Keratinocyte (primary cell): ENCODE data around the gene CCDC88B. TPM values are rescaled to one million over a fixed set of nuclear protein-coding genes. Genes with fewer than 3 reads are reported as not detected.

Source experiments
- DNase-seq: peaks from one replicate; pipeline ENCODE4 v3.0.0-alpha.2; 2011; ENCODE audit warnings: low read depth, missing footprints, low spot score
- FAIRE-seq: peaks from 2 replicates; lab custom pipeline; 2011; peaks lifted over from hg19 to GRCh38; lab: Jason Lieb, UNC
- H2AFZ ChIP-seq: 2 replicates; pipeline ENCODE4 v1.6.0; 2012; ENCODE audit warnings: low read length, control low read depth, inconsistent platforms; ENCODE audit not compliant: control insufficient read depth
- H3K27ac ChIP-seq: 2 replicates; pipeline ENCODE4 v1.5.1; 2011; ENCODE audit warnings: low read length; ENCODE audit not compliant: control insufficient read depth, insufficient read depth
- H3K27me3 ChIP-seq: 3 replicates; pipeline ENCODE4 v1.6.0; 2011; ENCODE audit warnings: low read length; ENCODE audit not compliant: control insufficient read depth, insufficient read depth; ENCODE audit errors: extremely low read depth
- H3K36me3 ChIP-seq, 2 experiments: 2 replicates in 1 of 2; 3 replicates in 1 of 2; pipeline ENCODE4 v1.5.1; 2011; ENCODE audit warnings: low read length in 2 of 2, mild to moderate bottlenecking in 1 of 2; ENCODE audit not compliant: control insufficient read depth in 2 of 2, insufficient read depth in 2 of 2; ENCODE audit errors: extremely low read depth in 1 of 2
- H3K4me1 ChIP-seq: 3 replicates; pipeline ENCODE4 v1.5.1; 2011; ENCODE audit warnings: low read length; ENCODE audit not compliant: control insufficient read depth, insufficient read depth; ENCODE audit errors: extremely low read depth
- H3K4me2 ChIP-seq: 3 replicates; pipeline ENCODE4 v1.6.0; 2011; ENCODE audit warnings: low read depth, low read length; ENCODE audit not compliant: control insufficient read depth, insufficient read depth; ENCODE audit errors: extremely low read depth
- H3K4me3 ChIP-seq, 3 experiments: fragments of 200-600 bp in 1 of 3; sonication (generic) in 1 of 3; 2 replicates in 2 of 3; 3 replicates in 1 of 3; pipeline ENCODE4 v1.5.1; 2011 to 2016; ENCODE audit warnings: low read length in 3 of 3, mild to moderate bottlenecking in 3 of 3, control low read depth in 2 of 3, inconsistent platforms in 1 of 3, low read depth in 1 of 3, mixed read lengths in 1 of 3, mixed run types in 1 of 3, moderate library complexity in 1 of 3; ENCODE audit not compliant: control insufficient read depth in 2 of 3, insufficient read depth in 2 of 3; ENCODE audit errors: extremely low read depth in 1 of 3
- H3K79me2 ChIP-seq: 2 replicates; pipeline ENCODE4 v1.6.0; 2012; ENCODE audit warnings: low read length; ENCODE audit not compliant: control insufficient read depth, insufficient read depth
- H3K9ac ChIP-seq: 3 replicates; pipeline ENCODE4 v1.6.0; 2011; ENCODE audit warnings: low read length; ENCODE audit not compliant: control insufficient read depth, insufficient read depth; ENCODE audit errors: extremely low read depth
- H3K9me1 ChIP-seq: 3 replicates; pipeline ENCODE4 v1.6.0; 2011; ENCODE audit warnings: low read length; ENCODE audit not compliant: control insufficient read depth, insufficient read depth; ENCODE audit errors: extremely low read depth
- H3K9me3 ChIP-seq: 2 replicates; pipeline ENCODE4 v1.5.1; 2012; ENCODE audit warnings: low read depth, low read length; ENCODE audit not compliant: control insufficient read depth
- H4K20me1 ChIP-seq: 3 replicates; pipeline ENCODE4 v1.6.0; 2011; ENCODE audit warnings: low read length; ENCODE audit not compliant: control insufficient read depth, insufficient read depth; ENCODE audit errors: extremely low read depth
- CTCF ChIP-seq, 3 experiments: IDR thresholded peaks in 1 of 3; conservative IDR thresholded peaks in 1 of 3; optimal IDR thresholded peaks in 1 of 3; 2 replicates in 2 of 3; 3 replicates in 1 of 3; pipeline versions ENCODE3 to v1.5.1; 2011; ENCODE audit warnings: low read length in 3 of 3, mild to moderate bottlenecking in 3 of 3, moderate library complexity in 2 of 3, control low read depth in 1 of 3, inconsistent platforms in 1 of 3; ENCODE audit not compliant: insufficient read depth in 2 of 3; ENCODE audit errors: extremely low read depth in 1 of 3
- EZH2 ChIP-seq: IDR thresholded peaks from one replicate; pipeline ENCODE4 v1.6.1; 2012; ENCODE audit warnings: inconsistent platforms, mild to moderate bottlenecking, low read length, moderate library complexity
- dilution Hi-C: fragments of 300-500 bp; cut with MboI; formaldehyde crosslinking; loops from one replicate; pipeline ENCODE4 v1.7.0; 2020; ENCODE audit warnings: low sequenced_read_pairs; ENCODE audit not compliant: extremely low pct_ligation_motif_present
- polyA plus RNA-seq, 5 experiments: library from polyadenylated mRNA; depleted of rRNA in 3 of 5; stranded (reverse) in 3 of 5; stranded (forward) in 1 of 5; unstranded in 1 of 5; fragments of >200 nt; gene quantifications; 1 replicate in 1 of 5; 2 replicates in 3 of 5; 3 replicates in 1 of 5; pipeline versions ENCODE4 v1.2.1 to v1.2.3, GENCODE V29; 2011 to 2012; ENCODE audit warnings: missing spikeins in 2 of 5, low read depth in 1 of 5, low replicate concordance in 1 of 5

The CCDC88B gene
- polyA plus RNA-seq, 1 donor (not counting 4 experiments of a cell fraction or from before 2014, with no cell fraction given) = 3.7 TPM

GRCh38 chr11:64338716-64339115 is 1.3 kb upstream of the CCDC88B start:
- dilution Hi-C loops = no loop called here
- Histone ChIP-seq H2AFZ (no peak overlapping the region), H3K79me2 (no peaks in the 10 kb centered on the region), H3K4me2 (no peak overlapping the region), H3K9me1 (no peaks in the 10 kb centered on the region), H3K27ac (no peak overlapping the region), H3K4me3 (no peak overlapping the region), H3K36me3 (no peaks in the 10 kb centered on the region), H3K4me1 (peaks cover 16% of the 10 kb centered on the region), H3K27me3 (no peaks in the 10 kb centered on the region), H3K9me3 (no peaks in the 10 kb centered on the region), H4K20me1 (no peaks in the 10 kb centered on the region), H3K9ac (no peak overlapping the region)
- FAIRE-seq (no peak), DNase-seq (no peak)
- TF ChIP-seq EZH2 = no peak
- TF ChIP-seq CTCF (optimal IDR thresholded peaks at IDR 0.05 in 1 of 3, IDR thresholded peaks at IDR 0.05 in 1 of 3, conservative IDR thresholded peaks at IDR 0.05 in 1 of 3; ENCODE audit: extremely low read depth in 1 of 3, insufficient read depth in 2 of 3, low read length in 3 of 3) = no peak

GRCh38 chr11:64339286-64339685 is 718 bp upstream of the CCDC88B start:
- no peak for TF ChIP-seq CTCF (optimal IDR thresholded peaks at IDR 0.05 in 1 of 3, IDR thresholded peaks at IDR 0.05 in 1 of 3, conservative IDR thresholded peaks at IDR 0.05 in 1 of 3; ENCODE audit: extremely low read depth in 1 of 3, insufficient read depth in 2 of 3, low read length in 3 of 3)
- TF ChIP-seq EZH2 = no peak

More at GRCh38 chr11:64339286-64339685, 718 bp upstream of the CCDC88B start:
- H3K4me3 ChIP-seq = no peak overlapping the region
- no peaks in the 10 kb centered on the region for H3K79me2 ChIP-seq
- no peaks in the 10 kb centered on the region for H4K20me1 ChIP-seq
- H3K9me1 ChIP-seq = no peaks in the 10 kb centered on the region
- H3K27me3 ChIP-seq = no peaks in the 10 kb centered on the region
- no peak overlapping the region for H3K27ac ChIP-seq
- H3K4me1 ChIP-seq = peaks cover 16% of the 10 kb centered on the region
- dilution Hi-C loops = no loop called here
- no peak overlapping the region for H3K4me2 ChIP-seq
- H2AFZ ChIP-seq = no peak overlapping the region
- no peaks in the 10 kb centered on the region for H3K9me3 ChIP-seq
- no peak overlapping the region for H3K9ac ChIP-seq
- DNase-seq = no peak
- H3K36me3 ChIP-seq = no peaks in the 10 kb centered on the region
- no peak for FAIRE-seq
